ENCODE data around the gene JAKMIP3.

The JAKMIP3 gene

GRCh38 chr10:132065491-132066105 lies at the start of gene JAKMIP3:
JAKMIP3 (plus strand) TSS chr10:132065946; CDS start chr10:132104809, 38,863 bp downstream.
- peak; percentile 43 for ATAC-seq
- Mint-ChIP-seq H3K27me3 (peaks cover 42% of the 10 kb centered on the region), H3K36me3 (no peaks in the 10 kb centered on the region), H3K27ac (no peak within 1 kb of the TSS), H3K4me3 (peak within 1 kb of the TSS; percentile 58), H3K9me3 (peaks cover 3% of the 10 kb centered on the region), H3K4me1 (peaks cover 8% of the 10 kb centered on the region)

- Mint-ChIP-seq H3K27ac (no peak overlapping the region), H3K9me3 (no peaks in the 10 kb centered on the region)
Measured at GRCh38 chr10:132016514-132016913, 49.2 kb upstream of the JAKMIP3 start.

GRCh38 chr10:132018446-132018845 lies 47.3 kb upstream of the JAKMIP3 start:
- no peak overlapping the region for H3K27ac Mint-ChIP-seq
- no peak for ATAC-seq
- H3K4me3 Mint-ChIP-seq: no peak overlapping the region
- H3K36me3 Mint-ChIP-seq: no peaks in the 10 kb centered on the region
- no peaks in the 10 kb centered on the region for H3K9me3 Mint-ChIP-seq
- H3K27me3 Mint-ChIP-seq: peaks cover 9% of the 10 kb centered on the region
- peaks cover 8% of the 10 kb centered on the region for H3K4me1 Mint-ChIP-seq

More at GRCh38 chr10:132016514-132016913, 49.2 kb upstream of the JAKMIP3 start:
- no peaks in the 10 kb centered on the region for H3K27me3 Mint-ChIP-seq
- no peak overlapping the region for H3K4me3 Mint-ChIP-seq
- no peaks in the 10 kb centered on the region for H3K4me1 Mint-ChIP-seq
- ATAC-seq: no peak
- H3K36me3 Mint-ChIP-seq: no peaks in the 10 kb centered on the region

GRCh38 chr10:132019366-132019765 lies 46.4 kb upstream of the JAKMIP3 start:
- ATAC-seq: no peak
- Mint-ChIP-seq H3K4me3 (no peak overlapping the region), H3K27me3 (peaks cover 14% of the 10 kb centered on the region), H3K4me1 (peaks cover 8% of the 10 kb centered on the region), H3K36me3 (no peaks in the 10 kb centered on the region), H3K9me3 (no peaks in the 10 kb centered on the region), H3K27ac (no peak overlapping the region)

- Mint-ChIP-seq H3K4me3 (no peak overlapping the region), H3K36me3 (no peaks in the 10 kb centered on the region), H3K27me3 (peaks cover 23% of the 10 kb centered on the region), H3K9me3 (no peaks in the 10 kb centered on the region), H3K4me1 (peaks cover 8% of the 10 kb centered on the region), H3K27ac (no peak overlapping the region)
- no peak for ATAC-seq
Measured at GRCh38 chr10:132020456-132020855, 45.3 kb upstream of the JAKMIP3 start.

GRCh38 chr10:132021046-132021445 lies 44.7 kb upstream of the JAKMIP3 start:
- Mint-ChIP-seq H3K36me3 (no peaks in the 10 kb centered on the region), H3K27me3 (peaks cover 27% of the 10 kb centered on the region), H3K27ac (no peak overlapping the region), H3K4me3 (no peak overlapping the region), H3K9me3 (no peaks in the 10 kb centered on the region), H3K4me1 (peaks cover 8% of the 10 kb centered on the region)
- ATAC-seq: no peak

GRCh38 chr10:132021504-132022143 lies 44.1 kb upstream of the JAKMIP3 start:
- Mint-ChIP-seq H3K27me3 (peaks cover 32% of the 10 kb centered on the region), H3K36me3 (no peaks in the 10 kb centered on the region), H3K4me1 (peaks cover 8% of the 10 kb centered on the region), H3K9me3 (no peaks in the 10 kb centered on the region), H3K27ac (no peak overlapping the region), H3K4me3 (no peak overlapping the region)
- ATAC-seq: no peak

GRCh38 chr10:132022241-132022640 lies 43.5 kb upstream of the JAKMIP3 start:
- Mint-ChIP-seq H3K4me1 (peaks cover 8% of the 10 kb centered on the region), H3K4me3 (no peak overlapping the region), H3K9me3 (no peaks in the 10 kb centered on the region), H3K27me3 (peaks cover 39% of the 10 kb centered on the region), H3K36me3 (no peaks in the 10 kb centered on the region), H3K27ac (no peak overlapping the region)
- ATAC-seq: no peak

- peak; percentile 62 for ATAC-seq
- Mint-ChIP-seq H3K4me1 (peaks cover 8% of the 10 kb centered on the region), H3K9me3 (no peaks in the 10 kb centered on the region), H3K27me3 (peaks cover 49% of the 10 kb centered on the region), H3K4me3 (peak overlapping the region; percentile 33), H3K27ac (no peak overlapping the region), H3K36me3 (no peaks in the 10 kb centered on the region)
Measured at GRCh38 chr10:132023092-132023811, 42.5 kb upstream of the JAKMIP3 start.

- H3K36me3 Mint-ChIP-seq: no peaks in the 10 kb centered on the region
- ATAC-seq: no peak
- H3K27me3 Mint-ChIP-seq: peaks cover 77% of the 10 kb centered on the region
- H3K4me1 Mint-ChIP-seq: peaks cover 8% of the 10 kb centered on the region
- no peak overlapping the region for H3K27ac Mint-ChIP-seq
- H3K9me3 Mint-ChIP-seq: no peaks in the 10 kb centered on the region
- no peak overlapping the region for H3K4me3 Mint-ChIP-seq
Measured at GRCh38 chr10:132027423-132027983, 38.2 kb upstream of the JAKMIP3 start.

GRCh38 chr10:132028706-132029105 lies 37.0 kb upstream of the JAKMIP3 start:
- ATAC-seq: no peak
- Mint-ChIP-seq H3K36me3 (no peaks in the 10 kb centered on the region), H3K9me3 (no peaks in the 10 kb centered on the region), H3K4me1 (no peaks in the 10 kb centered on the region), H3K27ac (no peak overlapping the region), H3K4me3 (no peak overlapping the region), H3K27me3 (peaks cover 77% of the 10 kb centered on the region)

GRCh38 chr10:132030898-132031463 lies 34.8 kb upstream of the JAKMIP3 start:
- peaks cover 83% of the 10 kb centered on the region for H3K27me3 Mint-ChIP-seq
- no peak overlapping the region for H3K4me3 Mint-ChIP-seq
- H3K9me3 Mint-ChIP-seq: no peaks in the 10 kb centered on the region
- no peak overlapping the region for H3K27ac Mint-ChIP-seq
- no peaks in the 10 kb centered on the region for H3K4me1 Mint-ChIP-seq
- no peak for ATAC-seq
- no peaks in the 10 kb centered on the region for H3K36me3 Mint-ChIP-seq

GRCh38 chr10:132033632-132034031 lies 32.1 kb upstream of the JAKMIP3 start:
- H3K36me3 Mint-ChIP-seq: no peaks in the 10 kb centered on the region
- no peaks in the 10 kb centered on the region for H3K9me3 Mint-ChIP-seq
- peaks cover 77% of the 10 kb centered on the region for H3K27me3 Mint-ChIP-seq
- H3K4me3 Mint-ChIP-seq: no peak overlapping the region
- no peak overlapping the region for H3K27ac Mint-ChIP-seq
- ATAC-seq: no peak
- peaks cover 8% of the 10 kb centered on the region for H3K4me1 Mint-ChIP-seq

- Mint-ChIP-seq H3K9me3 (no peaks in the 10 kb centered on the region), H3K4me3 (peak overlapping the region; percentile 32), H3K27ac (no peak overlapping the region), H3K4me1 (peaks cover 8% of the 10 kb centered on the region), H3K27me3 (peaks cover 77% of the 10 kb centered on the region), H3K36me3 (no peaks in the 10 kb centered on the region)
- no peak for ATAC-seq
Measured at GRCh38 chr10:132035476-132035875, 30.3 kb upstream of the JAKMIP3 start.

Data from stimulated activated memory B cell treated with anti-CD40 and anti-IgM and Interleukin-4, amounts not matched to agents 10 μg/mL and 1 μg/mL and 100 μg/mL, for 72 hours (primary cell).